ENCODE measurements around the gene PIP5K1A. TPM values are rescaled to one million over a fixed set of nuclear protein-coding genes. Genes with fewer than 3 reads are reported as not detected.
"Not testable (repeated sequence)": the region's sequence is repeated elsewhere in the genome, so short reads cannot be mapped to it uniquely, and the experiment has no call there.

PIP5K1A gene
- total RNA-seq, 1 experiment from 2014 or later: 49.6 TPM

- peak; percentile 66 for DNase-seq (ENCODE audit: low read depth)
Measured at GRCh38 chr1:151251656-151252470, 53.5 kb downstream of the PIP5K1A start.

GRCh38 chr1:151254217-151255213 lies 56.2 kb downstream of the PIP5K1A start, which contains the start of gene PSMD4:
Gene PSMD4, plus strand, starts transcription at chr1:151254734. Its CDS starts 49 bp downstream, at chr1:151254783.
- DNase-seq (ENCODE audit: low read depth): peak; percentile 94

- DNase-seq (ENCODE audit: low read depth): no peak
Measured at GRCh38 chr1:151255381-151255780, 57.0 kb downstream of the PIP5K1A start.

- no peak for DNase-seq (ENCODE audit: low read depth)
Measured at GRCh38 chr1:151259351-151259750, 61.0 kb downstream of the PIP5K1A start.

- DNase-seq (ENCODE audit: low read depth): no peak
Measured at GRCh38 chr1:151265446-151266236, 67.3 kb downstream of the PIP5K1A start.

GRCh38 chr1:151266315-151266714 lies 68.0 kb downstream of the PIP5K1A start:
- DNase-seq (ENCODE audit: low read depth): no peak

GRCh38 chr1:151266821-151267220 lies 68.5 kb downstream of the PIP5K1A start:
- no peak for DNase-seq (ENCODE audit: low read depth)

GRCh38 chr1:151267760-151268159 lies 69.4 kb downstream of the PIP5K1A start:
- DNase-seq (ENCODE audit: low read depth): no peak

- no peak for DNase-seq (ENCODE audit: low read depth)
Measured at GRCh38 chr1:151273924-151274466, 75.6 kb downstream of the PIP5K1A start.

- DNase-seq (ENCODE audit: low read depth): not testable (repeated sequence)
Measured at GRCh38 chr1:151275341-151275740, 77.0 kb downstream of the PIP5K1A start.

GRCh38 chr1:151277249-151277648 lies 78.9 kb downstream of the PIP5K1A start:
- no peak for DNase-seq (ENCODE audit: low read depth)

GRCh38 chr1:151281225-151281968 lies 83.0 kb downstream of the PIP5K1A start:
- DNase-seq (ENCODE audit: low read depth): peak; percentile 97

GRCh38 chr1:151281969-151282882 lies 83.9 kb downstream of the PIP5K1A start, which contains the start of gene ZNF687:
Gene ZNF687, plus strand, starts transcription at chr1:151282299. Its CDS starts 3,993 bp downstream, at chr1:151286292.
- peak; percentile 100 for DNase-seq (ENCODE audit: low read depth)

- DNase-seq (ENCODE audit: low read depth): no peak
Measured at GRCh38 chr1:151282883-151283725, 84.8 kb downstream of the PIP5K1A start.

GRCh38 chr1:151284013-151284577 lies 85.7 kb downstream of the PIP5K1A start:
- DNase-seq (ENCODE audit: low read depth): no peak

- no peak for DNase-seq (ENCODE audit: low read depth)
Measured at GRCh38 chr1:151286619-151287340, 88.4 kb downstream of the PIP5K1A start.

- no peak for DNase-seq (ENCODE audit: low read depth)
Measured at GRCh38 chr1:151287341-151287699, 89.0 kb downstream of the PIP5K1A start.

Data from HT1080 (cell line).